K562 (cell line): ENCODE results near the gene PPM1D. TPM values are rescaled to one million over a fixed set of nuclear protein-coding genes. Genes with fewer than 3 reads are reported as not detected.

Experiments used
- HDAC6 ChIP-seq: IDR thresholded peaks from 2 replicates; pipeline ENCODE4 v1.6.1; 2012; ENCODE audit warnings: low read depth, mild to moderate bottlenecking, control low read depth, inconsistent platforms, low read length, moderate library complexity
- JUN ChIP-seq, 2 experiments: sonication (generic) in 1 of 2; formaldehyde crosslinking in 1 of 2; IDR thresholded peaks; 2 replicates each; pipeline versions ENCODE4 v1.6.1 to v1.8.0; 2012 to 2022; ENCODE audit warnings: borderline replicate concordance in 2 of 2, mild to moderate bottlenecking in 2 of 2, improper control_type of control experiment in 1 of 2, low read depth in 1 of 2, low read length in 1 of 2, missing genetic modification reagents in 1 of 2
- LARP7 ChIP-seq: fragments of 450-650 bp; IDR thresholded peaks from 2 replicates; pipeline ENCODE4 v1.6.1; 2016
- MBD2 ChIP-seq: sonication (generic); IDR thresholded peaks from 2 replicates; pipeline ENCODE4 v1.6.1; 2016; ENCODE audit warnings: low read depth, borderline replicate concordance
- MXI1 ChIP-seq: IDR thresholded peaks from 2 replicates; pipeline ENCODE4 v1.6.1; 2011; ENCODE audit warnings: low read depth, mild to moderate bottlenecking, improper control_type of control experiment, low read length
- POLR2A ChIP-seq: fragments of 450-650 bp; conservative IDR thresholded peaks from 2 replicates; pipeline ENCODE4 v1.6.1; 2016
- PYGO2 ChIP-seq: fragments of 450-650 bp; IDR thresholded peaks from 2 replicates; pipeline ENCODE4 v1.6.1; 2016; ENCODE audit warnings: mild to moderate bottlenecking, missing genetic modification characterization, moderate library complexity, missing compliant biosample characterization
- RAD21 ChIP-seq, 2 experiments: fragments of 250-450 bp in 1 of 2; fragments of 450-650 bp in 1 of 2; sonication (Bioruptor Pico) in 1 of 2; formaldehyde crosslinking in 1 of 2; IDR thresholded peaks in 1 of 2; conservative IDR thresholded peaks in 1 of 2; 2 replicates each; pipeline versions ENCODE4 v1.4.0 to v1.8.0; 2020 to 2022; ENCODE audit warnings: mild to moderate bottlenecking in 2 of 2, moderate library complexity in 1 of 2
- RBM34 ChIP-seq: fragments of 200-400 bp; formaldehyde crosslinking; IDR thresholded peaks from 2 replicates; pipeline ENCODE4 v1.6.1; 2018; ENCODE audit warnings: low read length, borderline replicate concordance; ENCODE audit not compliant: insufficient read depth
- RHOXF2B ChIP-seq: fragments of 250-450 bp; sonication (Bioruptor Pico); conservative IDR thresholded peaks from 2 replicates; pipeline ENCODE4 v1.5.1; 2021
- SNIP1 ChIP-seq: fragments of 450-650 bp; IDR thresholded peaks from 2 replicates; pipeline ENCODE4 v1.7.1; 2017; ENCODE audit warnings: low read depth, mild to moderate bottlenecking
- TCF7L2 ChIP-seq: fragments of 150-350 bp; IDR thresholded peaks from 2 replicates; pipeline ENCODE4 v1.6.1; 2016; ENCODE audit warnings: low read depth, mild to moderate bottlenecking, low read length, moderate library complexity
- ZNF263 ChIP-seq: sonication (generic); formaldehyde crosslinking; IDR thresholded peaks from 2 replicates; pipeline ENCODE4 v1.8.0; 2022; ENCODE audit warnings: mild to moderate bottlenecking, missing genetic modification reagents, borderline replicate concordance
- ZNF696 ChIP-seq: fragments of 250-450 bp; sonication (Bioruptor Pico); conservative IDR thresholded peaks from 2 replicates; pipeline ENCODE4 v1.4.0; 2020; ENCODE audit warnings: mild to moderate bottlenecking, moderate library complexity
- ZNF77 ChIP-seq: fragments of 250-450 bp; sonication (Bioruptor Pico); IDR thresholded peaks from 2 replicates; pipeline ENCODE4 v1.5.0; 2020
- polyA plus RNA-seq, 8 experiments: library from polyadenylated mRNA; depleted of rRNA in 4 of 8; stranded (reverse) in 5 of 8; unstranded in 3 of 8; fragments of >200 nt; fragmentation: Nextera tagmentation in 2 of 8; fragmentation: Illumina TruSeq in 1 of 8; extraction: Ambion mirVana in 2 of 8; extraction: Trizol in 1 of 8; gene quantifications; 2 replicates each; pipeline versions ENCODE4 v1.2.1 to v1.2.3, GENCODE V29; 2011 to 2014; ENCODE audit warnings: inconsistent platforms in 1 of 8, missing spikeins in 1 of 8
- total RNA-seq, 7 experiments: library from RNA; depleted of rRNA in 6 of 7; stranded (reverse); fragments of >200 nt in 6 of 7; fragmentation: Illumina TruSeq in 2 of 7; extraction: Trizol in 2 of 7; gene quantifications; 2 replicates each; pipeline versions ENCODE4 v1.2.1 to v1.2.3, GENCODE V29; 2011 to 2021; ENCODE audit warnings: low replicate concordance in 1 of 7
- TF ChIP-seq, protein P1 (sequence below), 2 experiments: IDR thresholded peaks in 1 of 2; conservative IDR thresholded peaks in 1 of 2; 2 replicates each; pipeline ENCODE4 v1.6.1; 2016; ENCODE audit warnings: low read depth in 2 of 2, mild to moderate bottlenecking in 1 of 2, missing compliant biosample characterization in 1 of 2, missing genetic modification characterization in 1 of 2, moderate library complexity in 1 of 2
- TF ChIP-seq, protein P2 (sequence below): sonication (generic); formaldehyde crosslinking; IDR thresholded peaks from 2 replicates; pipeline ENCODE4 v1.8.0; 2022; ENCODE audit warnings: mild to moderate bottlenecking, low read depth, missing genetic modification reagents
- TF ChIP-seq, protein P3 (sequence below): fragments of 450-650 bp; IDR thresholded peaks from 2 replicates; pipeline ENCODE4 v1.6.1; 2018; ENCODE audit warnings: mild to moderate bottlenecking, low read depth; ENCODE audit not compliant: partially characterized antibody
- TF ChIP-seq, protein P4 (sequence below): fragments of 450-650 bp; IDR thresholded peaks from 2 replicates; pipeline ENCODE4 v1.6.1; 2014; ENCODE audit warnings: low read depth, mild to moderate bottlenecking, moderate library complexity, borderline replicate concordance
- TF ChIP-seq, protein P5 (sequence below): fragments of 250-450 bp; sonication (Bioruptor Pico); IDR thresholded peaks from 2 replicates; pipeline ENCODE4 v1.4.0; 2020; ENCODE audit warnings: borderline replicate concordance

Gene PPM1D
- total and polyA plus RNA-seq, 9 of the 15 experiments (the other 6 are each of a cell fraction or from before 2014, with no cell fraction given) = 2.1 to 19.0 (median 7.8) TPM

DNA sequence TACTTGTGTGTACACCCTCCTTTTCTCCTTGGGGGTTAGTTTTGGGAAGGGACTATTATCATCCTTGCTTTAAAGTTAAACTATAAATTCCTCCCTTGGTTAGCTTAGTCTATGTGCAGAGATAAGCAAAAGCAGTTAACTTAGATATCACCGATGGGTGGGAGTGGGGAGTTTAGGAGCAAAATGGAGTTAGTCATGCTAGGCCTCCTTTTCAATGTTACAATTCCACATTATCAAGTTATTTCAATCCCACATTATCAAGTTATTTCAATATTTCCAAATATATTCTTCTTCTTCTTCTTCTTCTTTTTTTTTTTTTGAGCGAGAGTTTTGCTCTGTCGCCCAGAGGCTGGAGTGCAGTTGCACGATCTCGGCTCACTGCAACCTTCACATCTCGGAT lies 76.0 kb downstream of the PPM1D start (continued):
- TF ChIP-seq, protein P1, sequence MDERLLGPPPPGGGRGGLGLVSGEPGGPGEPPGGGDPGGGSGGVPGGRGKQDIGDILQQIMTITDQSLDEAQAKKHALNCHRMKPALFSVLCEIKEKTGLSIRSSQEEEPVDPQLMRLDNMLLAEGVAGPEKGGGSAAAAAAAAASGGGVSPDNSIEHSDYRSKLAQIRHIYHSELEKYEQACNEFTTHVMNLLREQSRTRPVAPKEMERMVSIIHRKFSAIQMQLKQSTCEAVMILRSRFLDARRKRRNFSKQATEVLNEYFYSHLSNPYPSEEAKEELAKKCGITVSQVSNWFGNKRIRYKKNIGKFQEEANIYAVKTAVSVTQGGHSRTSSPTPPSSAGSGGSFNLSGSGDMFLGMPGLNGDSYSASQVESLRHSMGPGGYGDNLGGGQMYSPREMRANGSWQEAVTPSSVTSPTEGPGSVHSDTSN (CRISPR knock-in tag; IDR thresholded peaks at IDR 0.05; ENCODE audit: low read depth) = no peak
- TF ChIP-seq, protein P1 (tag; conservative IDR thresholded peaks at IDR 0.05; ENCODE audit: low read depth) = no peak
- TF ChIP-seq JUN (IDR thresholded peaks at IDR 0.05; ENCODE audit: borderline replicate concordance, low read depth, low read length) (no peak), JUN (CRISPR knock-in tag; IDR thresholded peaks at IDR 0.05; ENCODE audit: borderline replicate concordance) (no peak), RHOXF2B (CRISPR knock-in tag) (no peak), RAD21 (CRISPR knock-in tag; conservative IDR thresholded peaks at IDR 0.05 in 1 of 2, IDR thresholded peaks at IDR 0.05 in 1 of 2) (no peak), ZNF696 (CRISPR knock-in tag) (no peak), MBD2 (no peak), MXI1 (no peak), POLR2A (no peak), PYGO2 (peak; percentile 42; the same call in 1 of the 2 replicates), LARP7 (no peak), HDAC6 (no peak), SNIP1 (no peak), ZNF263 (CRISPR knock-in tag) (no peak), RBM34 (no peak), TCF7L2 (no peak), ZNF77 (CRISPR knock-in tag) (no peak)
- TF ChIP-seq, protein P2, sequence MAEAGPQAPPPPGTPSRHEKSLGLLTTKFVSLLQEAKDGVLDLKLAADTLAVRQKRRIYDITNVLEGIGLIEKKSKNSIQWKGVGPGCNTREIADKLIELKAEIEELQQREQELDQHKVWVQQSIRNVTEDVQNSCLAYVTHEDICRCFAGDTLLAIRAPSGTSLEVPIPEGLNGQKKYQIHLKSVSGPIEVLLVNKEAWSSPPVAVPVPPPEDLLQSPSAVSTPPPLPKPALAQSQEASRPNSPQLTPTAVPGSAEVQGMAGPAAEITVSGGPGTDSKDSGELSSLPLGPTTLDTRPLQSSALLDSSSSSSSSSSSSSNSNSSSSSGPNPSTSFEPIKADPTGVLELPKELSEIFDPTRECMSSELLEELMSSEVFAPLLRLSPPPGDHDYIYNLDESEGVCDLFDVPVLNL = no peak
- TF ChIP-seq, protein P3, sequence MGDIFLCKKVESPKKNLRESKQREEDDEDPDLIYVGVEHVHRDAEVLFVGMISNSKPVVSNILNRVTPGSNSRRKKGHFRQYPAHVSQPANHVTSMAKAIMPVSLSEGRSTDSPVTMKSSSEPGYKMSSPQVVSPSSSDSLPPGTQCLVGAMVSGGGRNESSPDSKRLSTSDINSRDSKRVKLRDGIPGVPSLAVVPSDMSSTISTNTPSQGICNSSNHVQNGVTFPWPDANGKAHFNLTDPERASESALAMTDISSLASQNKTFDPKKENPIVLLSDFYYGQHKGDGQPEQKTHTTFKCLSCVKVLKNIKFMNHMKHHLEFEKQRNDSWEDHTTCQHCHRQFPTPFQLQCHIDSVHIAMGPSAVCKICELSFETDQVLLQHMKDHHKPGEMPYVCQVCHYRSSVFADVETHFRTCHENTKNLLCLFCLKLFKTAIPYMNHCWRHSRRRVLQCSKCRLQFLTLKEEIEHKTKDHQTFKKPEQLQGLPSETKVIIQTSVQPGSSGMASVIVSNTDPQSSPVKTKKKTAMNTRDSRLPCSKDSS = no peak
- TF ChIP-seq, protein P4, sequence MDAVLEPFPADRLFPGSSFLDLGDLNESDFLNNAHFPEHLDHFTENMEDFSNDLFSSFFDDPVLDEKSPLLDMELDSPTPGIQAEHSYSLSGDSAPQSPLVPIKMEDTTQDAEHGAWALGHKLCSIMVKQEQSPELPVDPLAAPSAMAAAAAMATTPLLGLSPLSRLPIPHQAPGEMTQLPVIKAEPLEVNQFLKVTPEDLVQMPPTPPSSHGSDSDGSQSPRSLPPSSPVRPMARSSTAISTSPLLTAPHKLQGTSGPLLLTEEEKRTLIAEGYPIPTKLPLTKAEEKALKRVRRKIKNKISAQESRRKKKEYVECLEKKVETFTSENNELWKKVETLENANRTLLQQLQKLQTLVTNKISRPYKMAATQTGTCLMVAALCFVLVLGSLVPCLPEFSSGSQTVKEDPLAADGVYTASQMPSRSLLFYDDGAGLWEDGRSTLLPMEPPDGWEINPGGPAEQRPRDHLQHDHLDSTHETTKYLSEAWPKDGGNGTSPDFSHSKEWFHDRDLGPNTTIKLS = no peak
- TF ChIP-seq, protein P5, sequence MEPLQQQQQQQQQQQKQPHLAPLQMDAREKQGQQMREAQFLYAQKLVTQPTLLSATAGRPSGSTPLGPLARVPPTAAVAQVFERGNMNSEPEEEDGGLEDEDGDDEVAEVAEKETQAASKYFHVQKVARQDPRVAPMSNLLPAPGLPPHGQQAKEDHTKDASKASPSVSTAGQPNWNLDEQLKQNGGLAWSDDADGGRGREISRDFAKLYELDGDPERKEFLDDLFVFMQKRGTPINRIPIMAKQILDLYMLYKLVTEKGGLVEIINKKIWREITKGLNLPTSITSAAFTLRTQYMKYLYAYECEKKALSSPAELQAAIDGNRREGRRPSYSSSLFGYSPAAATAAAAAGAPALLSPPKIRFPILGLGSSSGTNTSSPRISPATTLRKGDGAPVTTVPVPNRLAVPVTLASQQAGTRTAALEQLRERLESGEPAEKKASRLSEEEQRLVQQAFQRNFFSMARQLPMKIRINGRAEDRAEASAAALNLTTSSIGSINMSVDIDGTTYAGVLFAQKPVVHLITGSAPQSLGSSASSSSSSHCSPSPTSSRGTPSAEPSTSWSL (CRISPR knock-in tag) = no peak
